ENCODE measurements around the gene PRKCQ. TPM values are rescaled to one million over a fixed set of nuclear protein-coding genes. Genes with fewer than 3 reads are reported as not detected.

Gene PRKCQ
- total and polyA plus RNA-seq, 2 of the 13 experiments (the other 11 are each of a cell fraction or from before 2014, with no cell fraction given), result 0.13 to 0.35 TPM

GRCh38 chr10:6431861-6432260, 148.2 kb downstream of the PRKCQ start:
- 29% methylated on average over 4 of the region's 4 CpGs for WGBS (ENCODE audit: low lambda C conversion rate)

More at GRCh38 chr10:6431861-6432260, 148.2 kb downstream of the PRKCQ start:
- H3K4me3 ChIP-seq (replicated peaks in 1 of 3; ENCODE audit: insufficient read depth in 1 of 3, low read depth in 2 of 3, low read length in 3 of 3), result no peak overlapping the region
- no peaks in the 10 kb centered on the region for H3K9me3 ChIP-seq (ENCODE audit: low read length)
- no peaks in the 10 kb centered on the region for H4K20me1 ChIP-seq (ENCODE audit: insufficient read depth, low read length)
- FAIRE-seq (no peak), DNase-seq (ENCODE audit: low spot score) (no peak), ATAC-seq (no peak)
- ChIA-PET POLR2A (no interaction called here), CTCF (ENCODE audit: low intra/inter-chr PET ratio, low total read pairs) (no interaction called here)
- H3K27me3 ChIP-seq (ENCODE audit: control insufficient read depth in 1 of 2, insufficient read depth in 2 of 2, low read length in 2 of 2), result no peaks in the 10 kb centered on the region; a peak in 1 of 5 replicates
- BruUV-seq (replicated peaks), result no TSS peak
- H3K79me2 ChIP-seq (ENCODE audit: insufficient read depth, low read length), result no peaks in the 10 kb centered on the region
- no peaks in the 10 kb centered on the region for H3K36me3 ChIP-seq (replicated peaks in 1 of 2; ENCODE audit: control insufficient read depth in 1 of 2, insufficient read depth in 2 of 2, low read length in 2 of 2)
- in situ Hi-C loops (cut with HindIII; ENCODE audit: extremely low pct_ligation_motif_present, low pct_unique_long_range_greater_than_20kb), result no loop called here
- no peak overlapping the region for H3K4me2 ChIP-seq (ENCODE audit: low read depth, low read length)
- intact Hi-C loops (cut with micrococcal nuclease; ENCODE audit: unreplicated experiment), result no loop called here
- TF ChIP-seq NFKBIZ (CRISPR knock-in tag; IDR thresholded peaks at IDR 0.05) (no peak), ZBTB21 (CRISPR knock-in tag; IDR thresholded peaks at IDR 0.05) (no peak), ZNF761 (CRISPR knock-in tag; conservative IDR thresholded peaks at IDR 0.05) (no peak), PPARG (CRISPR knock-in tag; conservative IDR thresholded peaks at IDR 0.05) (no peak), ZNF788 (CRISPR knock-in tag; IDR thresholded peaks at IDR 0.05; ENCODE audit: borderline replicate concordance) (no peak), ZBED4 (CRISPR knock-in tag; IDR thresholded peaks at IDR 0.05; ENCODE audit: borderline replicate concordance) (no peak), HMG20B (CRISPR knock-in tag; conservative IDR thresholded peaks at IDR 0.05) (no peak)
- TF ChIP-seq, protein P1, sequence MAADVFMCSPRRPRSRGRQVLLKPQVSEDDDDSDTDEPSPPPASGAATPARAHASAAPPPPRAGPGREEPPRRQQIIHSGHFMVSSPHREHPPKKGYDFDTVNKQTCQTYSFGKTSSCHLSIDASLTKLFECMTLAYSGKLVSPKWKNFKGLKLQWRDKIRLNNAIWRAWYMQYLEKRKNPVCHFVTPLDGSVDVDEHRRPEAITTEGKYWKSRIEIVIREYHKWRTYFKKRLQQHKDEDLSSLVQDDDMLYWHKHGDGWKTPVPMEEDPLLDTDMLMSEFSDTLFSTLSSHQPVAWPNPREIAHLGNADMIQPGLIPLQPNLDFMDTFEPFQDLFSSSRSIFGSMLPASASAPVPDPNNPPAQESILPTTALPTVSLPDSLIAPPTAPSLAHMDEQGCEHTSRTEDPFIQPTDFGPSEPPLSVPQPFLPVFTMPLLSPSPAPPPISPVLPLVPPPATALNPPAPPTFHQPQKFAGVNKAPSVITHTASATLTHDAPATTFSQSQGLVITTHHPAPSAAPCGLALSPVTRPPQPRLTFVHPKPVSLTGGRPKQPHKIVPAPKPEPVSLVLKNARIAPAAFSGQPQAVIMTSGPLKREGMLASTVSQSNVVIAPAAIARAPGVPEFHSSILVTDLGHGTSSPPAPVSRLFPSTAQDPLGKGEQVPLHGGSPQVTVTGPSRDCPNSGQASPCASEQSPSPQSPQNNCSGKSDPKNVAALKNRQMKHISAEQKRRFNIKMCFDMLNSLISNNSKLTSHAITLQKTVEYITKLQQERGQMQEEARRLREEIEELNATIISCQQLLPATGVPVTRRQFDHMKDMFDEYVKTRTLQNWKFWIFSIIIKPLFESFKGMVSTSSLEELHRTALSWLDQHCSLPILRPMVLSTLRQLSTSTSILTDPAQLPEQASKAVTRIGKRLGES (CRISPR knock-in tag; IDR thresholded peaks at IDR 0.05; ENCODE audit: borderline replicate concordance), result no peak
- no peak overlapping the region for H2AFZ ChIP-seq (ENCODE audit: low read length)
- no peak overlapping the region for H3K27ac ChIP-seq (ENCODE audit: extremely low read length, insufficient read depth, low read length)
- no peak overlapping the region for H3K9ac ChIP-seq (ENCODE audit: insufficient read depth, low read depth, low read length)
- no peaks in the 10 kb centered on the region for H3K4me1 ChIP-seq (ENCODE audit: insufficient read depth, low read length)

All from HepG2 (cell line).